ENCODE data around the gene SLC6A3. TPM values are rescaled to one million over a fixed set of nuclear protein-coding genes. Genes with fewer than 3 reads are reported as not detected.

The SLC6A3 gene
- total RNA-seq, 1 experiment from 2014 or later, result 0.05 TPM

GRCh38 chr5:1363160-1363559 lies 82.1 kb downstream of the SLC6A3 start:
- peaks cover 13% of the 10 kb centered on the region for H3K27me3 ChIP-seq (ENCODE audit: control insufficient read depth, insufficient read depth, low read length)
- H3K36me3 ChIP-seq (ENCODE audit: control insufficient read depth, insufficient read depth, low read length), result no peaks in the 10 kb centered on the region
- ChIA-PET POLR2A (no interaction called here), CTCF (interaction anchor here (1.6 kb wide), 1 partner anchor 17 kb away, joined by 5 read pairs; no protein-coding TSS in a partner anchor)
- no peak for TF ChIP-seq REST (IDR thresholded peaks at IDR 0.05; ENCODE audit: insufficient read depth in 1 of 2, low read depth in 2 of 2, low read length in 1 of 2)
- TF ChIP-seq POLR2AphosphoS5 (IDR thresholded peaks at IDR 0.05; ENCODE audit: low read depth, low read length), result no peak
- no peak for TF ChIP-seq TCF7L2 (IDR thresholded peaks at IDR 0.05; ENCODE audit: low read depth, low read length)
- TF ChIP-seq CTCF (IDR thresholded peaks at IDR 0.05), result no peak
- no peak for TF ChIP-seq SIN3A (IDR thresholded peaks at IDR 0.05; ENCODE audit: borderline replicate concordance, insufficient read depth, low read depth, low read length)
- BruUV-seq (replicated peaks), result no TSS peak
- H3K27ac ChIP-seq (ENCODE audit: low read length), result no peak overlapping the region
- no peaks in the 10 kb centered on the region for H3K4me1 ChIP-seq (ENCODE audit: control insufficient read depth, insufficient read depth, low read length)
- in situ Hi-C loops (cut with HindIII; ENCODE audit: low pct_unique_long_range_greater_than_20kb, low sequenced_read_pairs) (no loop called here), intact Hi-C loops (cut with micrococcal nuclease; ENCODE audit: unreplicated experiment) (no loop called here)
- peak overlapping the region; percentile 10 to 37 for H3K4me3 ChIP-seq (ENCODE audit: low read depth in 2 of 2, low read length in 2 of 2)
- no peaks in the 10 kb centered on the region for H3K9me3 ChIP-seq (ENCODE audit: control insufficient read depth, insufficient read depth, low read depth, low read length)
- DNase-seq (ENCODE audit: low read depth, low spot score), result no peak
- ATAC-seq, result peak; percentile 77

DNA sequence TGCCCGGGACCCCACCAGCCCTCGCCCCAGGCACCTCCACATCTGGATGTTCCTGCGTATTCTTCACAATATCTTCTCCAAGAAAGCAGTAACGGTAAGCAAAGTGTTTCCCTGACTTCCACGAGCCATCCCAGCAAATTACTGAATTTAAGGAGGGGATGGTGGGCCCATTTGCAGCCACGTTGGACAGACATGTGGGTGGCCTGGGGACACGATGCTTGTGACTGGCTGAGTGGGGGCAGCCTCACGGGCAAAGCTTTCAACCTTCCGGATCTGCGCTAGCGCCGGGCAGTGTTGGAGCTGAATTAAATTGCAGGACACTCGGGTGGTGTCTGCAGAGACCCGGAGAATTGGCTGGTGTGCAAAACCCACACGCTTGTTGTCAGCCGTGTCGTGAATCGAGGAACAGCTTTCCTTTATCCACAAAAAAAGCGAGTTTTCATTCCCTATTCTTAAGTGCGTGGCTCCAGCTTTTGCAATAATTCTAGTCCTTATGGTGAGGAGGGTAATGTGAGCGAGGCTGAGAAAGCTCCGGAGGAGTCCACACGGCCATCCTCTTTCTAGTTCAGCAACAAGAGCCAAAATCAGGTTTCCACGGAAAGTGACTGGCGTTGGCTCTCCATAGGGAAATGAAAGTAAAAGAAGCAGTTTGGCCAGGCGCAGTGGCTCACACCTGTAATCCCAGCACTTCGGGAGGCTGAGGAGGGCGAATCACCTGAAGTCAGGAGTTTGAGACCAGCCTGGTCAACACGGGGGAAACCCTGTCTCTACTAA lies 82.8 kb downstream of the SLC6A3 start:
- no TSS peak for BruUV-seq (replicated peaks)
- peak overlapping the region; percentile 10 to 37 for H3K4me3 ChIP-seq (ENCODE audit: low read depth in 2 of 2, low read length in 2 of 2)

DNA sequence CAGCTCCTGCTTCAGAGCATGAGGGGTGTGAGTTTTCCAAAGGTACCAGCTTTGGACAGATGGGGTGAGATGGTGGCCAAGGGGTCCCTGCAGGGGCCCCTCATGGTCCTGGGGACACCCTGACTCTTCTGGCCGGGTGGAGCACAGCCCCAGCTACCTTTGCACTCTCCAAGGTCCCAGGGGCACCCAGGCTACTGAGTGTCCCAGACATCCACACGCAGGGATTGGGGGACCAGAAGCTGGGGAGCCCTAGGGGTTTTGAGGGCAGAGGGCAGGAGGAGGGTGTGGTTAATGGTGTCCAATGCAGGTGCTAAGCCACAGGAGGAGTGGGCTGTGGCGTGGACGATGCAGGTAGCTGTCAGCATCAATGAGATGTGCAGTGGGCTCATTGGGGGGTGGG lies 84.4 kb downstream of the SLC6A3 start:
- intact Hi-C loops (cut with micrococcal nuclease; ENCODE audit: unreplicated experiment) (no loop called here), in situ Hi-C loops (cut with HindIII; ENCODE audit: low pct_unique_long_range_greater_than_20kb, low sequenced_read_pairs) (no loop called here)
- ATAC-seq (no peak), DNase-seq (ENCODE audit: low read depth, low spot score) (no peak)
- CTCF ChIA-PET, result no interaction called here
- Histone ChIP-seq H3K36me3 (ENCODE audit: control insufficient read depth, insufficient read depth, low read length) (no peaks in the 10 kb centered on the region), H3K27me3 (ENCODE audit: control insufficient read depth, insufficient read depth, low read length) (peaks cover 5% of the 10 kb centered on the region), H3K27ac (ENCODE audit: low read length) (no peak overlapping the region), H3K4me3 (ENCODE audit: low read depth in 2 of 2, low read length in 2 of 2) (no peak overlapping the region), H3K9me3 (ENCODE audit: control insufficient read depth, insufficient read depth, low read depth, low read length) (no peaks in the 10 kb centered on the region), H3K4me1 (ENCODE audit: control insufficient read depth, insufficient read depth, low read length) (no peaks in the 10 kb centered on the region)
- no TSS peak for BruUV-seq (replicated peaks)
- POLR2A ChIA-PET, result no interaction called here
- TF ChIP-seq CTCF (IDR thresholded peaks at IDR 0.05), result no peak
- no peak for TF ChIP-seq REST (IDR thresholded peaks at IDR 0.05; ENCODE audit: insufficient read depth in 1 of 2, low read depth in 2 of 2, low read length in 1 of 2)
- no peak for TF ChIP-seq POLR2AphosphoS5 (IDR thresholded peaks at IDR 0.05; ENCODE audit: low read depth, low read length)
- no peak for TF ChIP-seq SIN3A (IDR thresholded peaks at IDR 0.05; ENCODE audit: borderline replicate concordance, insufficient read depth, low read depth, low read length)
- TF ChIP-seq TCF7L2 (IDR thresholded peaks at IDR 0.05; ENCODE audit: low read depth, low read length), result no peak

More for the DNA sequence above, 82.8 kb downstream of the SLC6A3 start:
- ATAC-seq (peak; percentile 10; the same call in 1 of the 2 replicates), DNase-seq (ENCODE audit: low read depth, low spot score) (no peak)
- CTCF ChIA-PET, result interaction anchor here (1.6 kb wide), 1 partner anchor 18 kb away, joined by 5 read pairs; no protein-coding TSS in a partner anchor
- intact Hi-C loops (cut with micrococcal nuclease; ENCODE audit: unreplicated experiment), result no loop called here
- POLR2A ChIA-PET, result no interaction called here
- no peak overlapping the region for H3K27ac ChIP-seq (ENCODE audit: low read length)
- TF ChIP-seq TCF7L2 (IDR thresholded peaks at IDR 0.05; ENCODE audit: low read depth, low read length) (no peak), SIN3A (IDR thresholded peaks at IDR 0.05; ENCODE audit: borderline replicate concordance, insufficient read depth, low read depth, low read length) (no peak)
- H3K27me3 ChIP-seq (ENCODE audit: control insufficient read depth, insufficient read depth, low read length), result peaks cover 10% of the 10 kb centered on the region
- H3K36me3 ChIP-seq (ENCODE audit: control insufficient read depth, insufficient read depth, low read length), result no peaks in the 10 kb centered on the region
- H3K4me1 ChIP-seq (ENCODE audit: control insufficient read depth, insufficient read depth, low read length), result no peaks in the 10 kb centered on the region
- in situ Hi-C loops (cut with HindIII; ENCODE audit: low pct_unique_long_range_greater_than_20kb, low sequenced_read_pairs), result no loop called here
- no peaks in the 10 kb centered on the region for H3K9me3 ChIP-seq (ENCODE audit: control insufficient read depth, insufficient read depth, low read depth, low read length)

Data from Panc1 (cell line).